ENCODE results near the gene FOXD1. TPM values are rescaled to one million over a fixed set of nuclear protein-coding genes. Genes with fewer than 3 reads are reported as not detected.
"Not testable (repeated sequence)": the region's sequence is repeated elsewhere in the genome, so short reads cannot be mapped to it uniquely, and the experiment has no call there.

FOXD1 gene
- total RNA-seq, 1 donor from 2014 or later = 0.09 TPM

GRCh38 chr5:73487815-73488214, 39.2 kb upstream of the FOXD1 start:
- no peak for DNase-seq
- H3K27me3 Mint-ChIP-seq = peaks cover 22% of the 10 kb centered on the region
- ChIA-PET POLR2A (no interaction called here), CTCF (no interaction called here)
- H3K9me3 Mint-ChIP-seq = no peaks in the 10 kb centered on the region
- TF ChIP-seq, protein P1, sequence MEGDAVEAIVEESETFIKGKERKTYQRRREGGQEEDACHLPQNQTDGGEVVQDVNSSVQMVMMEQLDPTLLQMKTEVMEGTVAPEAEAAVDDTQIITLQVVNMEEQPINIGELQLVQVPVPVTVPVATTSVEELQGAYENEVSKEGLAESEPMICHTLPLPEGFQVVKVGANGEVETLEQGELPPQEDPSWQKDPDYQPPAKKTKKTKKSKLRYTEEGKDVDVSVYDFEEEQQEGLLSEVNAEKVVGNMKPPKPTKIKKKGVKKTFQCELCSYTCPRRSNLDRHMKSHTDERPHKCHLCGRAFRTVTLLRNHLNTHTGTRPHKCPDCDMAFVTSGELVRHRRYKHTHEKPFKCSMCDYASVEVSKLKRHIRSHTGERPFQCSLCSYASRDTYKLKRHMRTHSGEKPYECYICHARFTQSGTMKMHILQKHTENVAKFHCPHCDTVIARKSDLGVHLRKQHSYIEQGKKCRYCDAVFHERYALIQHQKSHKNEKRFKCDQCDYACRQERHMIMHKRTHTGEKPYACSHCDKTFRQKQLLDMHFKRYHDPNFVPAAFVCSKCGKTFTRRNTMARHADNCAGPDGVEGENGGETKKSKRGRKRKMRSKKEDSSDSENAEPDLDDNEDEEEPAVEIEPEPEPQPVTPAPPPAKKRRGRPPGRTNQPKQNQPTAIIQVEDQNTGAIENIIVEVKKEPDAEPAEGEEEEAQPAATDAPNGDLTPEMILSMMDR (IDR thresholded peaks at IDR 0.05) = no peak
- no peaks in the 10 kb centered on the region for H3K4me1 Mint-ChIP-seq
- no peak overlapping the region for H3K4me3 Mint-ChIP-seq
- H3K36me3 Mint-ChIP-seq (ENCODE audit: low read depth) = no peaks in the 10 kb centered on the region
- intact Hi-C loops (cut with micrococcal nuclease) = no loop called here
- H3K27ac Mint-ChIP-seq = no peak overlapping the region
- ATAC-seq (ENCODE audit: low read depth) = no peak

GRCh38 chr5:73487257-73487656, 38.7 kb upstream of the FOXD1 start:
- H3K9me3 Mint-ChIP-seq; intact Hi-C loops (cut with micrococcal nuclease); H3K4me3 Mint-ChIP-seq; ATAC-seq (ENCODE audit: low read depth); H3K27ac Mint-ChIP-seq; H3K4me1 Mint-ChIP-seq; CTCF ChIA-PET; DNase-seq; H3K36me3 Mint-ChIP-seq (ENCODE audit: low read depth): not testable (repeated sequence)
- peaks cover 25% of the 10 kb centered on the region for H3K27me3 Mint-ChIP-seq
- POLR2A ChIA-PET = interaction anchor here (1.1 kb wide), 1 partner anchor 11 kb away, joined by 4 read pairs; the partner anchor contains the start of gene BTF3

GRCh38 chr5:73486119-73486899, 37.7 kb upstream of the FOXD1 start:
- Mint-ChIP-seq H3K27me3 (peaks cover 25% of the 10 kb centered on the region), H3K27ac (no peak overlapping the region), H3K4me1 (no peaks in the 10 kb centered on the region), H3K4me3 (no peak overlapping the region), H3K9me3 (no peaks in the 10 kb centered on the region), H3K36me3 (ENCODE audit: low read depth) (no peaks in the 10 kb centered on the region)
- no peak for ATAC-seq (ENCODE audit: low read depth)
- ChIA-PET POLR2A (interaction anchor here (1.1 kb wide), 1 partner anchor 12 kb away, joined by 4 read pairs; the partner anchor contains the start of gene BTF3), CTCF (no interaction called here)
- intact Hi-C loops (cut with micrococcal nuclease) = no loop called here
- no peak for DNase-seq
- TF ChIP-seq, protein P1 (IDR thresholded peaks at IDR 0.05) = no peak

- DNase-seq = no peak
- ChIA-PET POLR2A (no interaction called here), CTCF (no interaction called here)
- TF ChIP-seq, protein P1 (IDR thresholded peaks at IDR 0.05) = no peak
- no peaks in the 10 kb centered on the region for H3K4me1 Mint-ChIP-seq
- H3K27me3 Mint-ChIP-seq = peaks cover 24% of the 10 kb centered on the region
- no peak for ATAC-seq (ENCODE audit: low read depth)
- H3K4me3 Mint-ChIP-seq = no peak overlapping the region
- intact Hi-C loops (cut with micrococcal nuclease) = no loop called here
- no peaks in the 10 kb centered on the region for H3K36me3 Mint-ChIP-seq (ENCODE audit: low read depth)
- no peaks in the 10 kb centered on the region for H3K9me3 Mint-ChIP-seq
- H3K27ac Mint-ChIP-seq = no peak overlapping the region
Measured at GRCh38 chr5:73485715-73486114, 37.1 kb upstream of the FOXD1 start.

GRCh38 chr5:73484511-73484910, 35.9 kb upstream of the FOXD1 start:
- H3K9me3 Mint-ChIP-seq = no peaks in the 10 kb centered on the region
- DNase-seq (no peak), ATAC-seq (ENCODE audit: low read depth) (no peak)
- TF ChIP-seq, protein P1 (IDR thresholded peaks at IDR 0.05) = no peak
- H3K36me3 Mint-ChIP-seq (ENCODE audit: low read depth) = no peaks in the 10 kb centered on the region
- H3K27ac Mint-ChIP-seq = no peak overlapping the region
- CTCF ChIA-PET = no interaction called here
- no peaks in the 10 kb centered on the region for H3K4me1 Mint-ChIP-seq
- POLR2A ChIA-PET = no interaction called here
- no peak overlapping the region for H3K4me3 Mint-ChIP-seq
- intact Hi-C loops (cut with micrococcal nuclease) = no loop called here
- peaks cover 24% of the 10 kb centered on the region for H3K27me3 Mint-ChIP-seq
